K562 (cell line): ENCODE measurements around the gene SERGEF. TPM values are rescaled to one million over a fixed set of nuclear protein-coding genes. Genes with fewer than 3 reads are reported as not detected.

Experiments used
- ATAC-seq: fragments of 200-7000 bp; cut with Tn5 transposase; 3 replicates; pipeline ENCODE4 v1.9.1; 2020; ENCODE audit warnings: moderate library complexity
- BruUV-seq: library from RNA; stranded (reverse); fragments of 400-500 nt; replicated peaks from 2 replicates; lab custom pipeline; 2021; lab: Mats Ljungman, UMichigan
- CTCF ChIA-PET: fragments of 300-600 bp; formaldehyde crosslinking; extraction: SDS; loops from one replicate; lab custom pipeline; 2021; ENCODE audit warnings: low intra/inter-chr PET ratio; lab: Yijun Ruan, JAX
- POLR2A ChIA-PET: fragments of 300-600, 350-650 bp; sonication (Branson Sonifier 250); formaldehyde crosslinking; extraction: SDS; loops from one replicate; lab custom pipeline; 2021; ENCODE audit warnings: antibody characterized with exemption, inconsistent platforms; lab: Yijun Ruan, JAX
- DNase-seq, 4 experiments: peaks; one replicate each; pipeline versions ENCODE4 v3.0.0 to v3.0.0-alpha.2; 2011 to 2018; ENCODE audit warnings: low spot score in 3 of 4, mixed read lengths in 3 of 4; ENCODE audit errors: extremely low read depth in 1 of 4
- FAIRE-seq: peaks from 2 replicates; lab custom pipeline; 2011; peaks lifted over from hg19 to GRCh38; lab: Jason Lieb, UNC
- H2AFZ ChIP-seq: 2 replicates; pipeline ENCODE4 v1.6.0; 2011; ENCODE audit warnings: low read depth, low read length, control low read depth, inconsistent platforms
- H3K27ac ChIP-seq: fragments of 200-600 bp; 3 replicates; pipeline ENCODE4 v1.8.0; 2011; ENCODE audit warnings: low read depth, mild to moderate bottlenecking, control low read depth, inconsistent platforms, low read length, moderate library complexity, mixed read lengths; ENCODE audit errors: extremely low read depth
- H3K27me3 ChIP-seq, 2 experiments: fragments of 300-600 bp in 1 of 2; 2 replicates in 1 of 2; 3 replicates in 1 of 2; pipeline versions ENCODE4 v1.6.0 to v1.8.0; 2011; ENCODE audit warnings: inconsistent platforms in 2 of 2, low read length in 2 of 2, mild to moderate bottlenecking in 1 of 2, mixed read lengths in 1 of 2, moderate library complexity in 1 of 2; ENCODE audit not compliant: control insufficient read depth in 2 of 2, insufficient read depth in 2 of 2
- H3K36me3 ChIP-seq: fragments of 300-600 bp; 3 replicates; pipeline ENCODE4 v1.8.0; 2011; ENCODE audit warnings: mild to moderate bottlenecking, low read length, inconsistent platforms; ENCODE audit not compliant: control insufficient read depth, insufficient read depth
- H3K4me1 ChIP-seq, 2 experiments: fragments of 200-600 bp in 1 of 2; replicated peaks in 1 of 2; 2 replicates in 1 of 2; 3 replicates in 1 of 2; pipeline versions ENCODE4 v1.5.1 to v1.8.0; 2011; ENCODE audit warnings: inconsistent platforms in 2 of 2, low read length in 2 of 2, mild to moderate bottlenecking in 1 of 2, mixed read lengths in 1 of 2, moderate library complexity in 1 of 2; ENCODE audit not compliant: control insufficient read depth in 2 of 2, insufficient read depth in 2 of 2
- H3K4me2 ChIP-seq: 2 replicates; pipeline ENCODE4 v1.6.1; 2011; ENCODE audit warnings: low read length, control low read depth, inconsistent platforms, mixed read lengths; ENCODE audit not compliant: insufficient read depth
- H3K4me3 ChIP-seq: fragments of 200-600 bp; sonication (generic), shearing (Covaris generic); 2 replicates; pipeline ENCODE4 v1.5.1; 2016; ENCODE audit warnings: control low read depth, inconsistent platforms
- H3K79me2 ChIP-seq: fragments of 200-600 bp; 3 replicates; pipeline ENCODE4 v1.8.0; 2011; ENCODE audit warnings: low read length, inconsistent platforms; ENCODE audit not compliant: control insufficient read depth, insufficient read depth
- H3K9ac ChIP-seq, 2 experiments: 2 replicates each; pipeline versions ENCODE4 v1.6.0 to v1.6.1; 2011; ENCODE audit warnings: low read depth in 2 of 2, low read length in 2 of 2, control low read depth in 1 of 2, inconsistent platforms in 1 of 2, mild to moderate bottlenecking in 1 of 2, mixed read lengths in 1 of 2; ENCODE audit not compliant: insufficient read depth in 1 of 2
- H3K9me1 ChIP-seq: one replicate; pipeline ENCODE4 v1.6.0; 2011; ENCODE audit warnings: inconsistent platforms, mild to moderate bottlenecking, low read length, moderate library complexity; ENCODE audit not compliant: control insufficient read depth, insufficient read depth
- H3K9me3 ChIP-seq: replicated peaks from 2 replicates; pipeline ENCODE4 v1.5.1; 2011; ENCODE audit warnings: low read depth, low read length, inconsistent platforms; ENCODE audit not compliant: control insufficient read depth, insufficient read depth
- H4K20me1 ChIP-seq: replicated peaks from 2 replicates; pipeline ENCODE4 v1.6.1; 2011; ENCODE audit warnings: low read length, inconsistent platforms, mixed read lengths; ENCODE audit not compliant: control insufficient read depth, insufficient read depth
- CREM ChIP-seq: IDR thresholded peaks from 2 replicates; pipeline ENCODE4 v1.6.1; 2014; ENCODE audit warnings: antibody characterized with exemption, low read depth
- HMGN3 ChIP-seq: IDR thresholded peaks from 2 replicates; pipeline ENCODE4 v1.6.1; 2011; ENCODE audit warnings: borderline replicate concordance, low read depth, mild to moderate bottlenecking, mixed read lengths, low read length; ENCODE audit not compliant: insufficient read length; ENCODE audit errors: extremely low read depth
- IFI16 ChIP-seq: fragments of 250-450 bp; sonication (Bioruptor Pico); IDR thresholded peaks from 2 replicates; pipeline ENCODE4 v2.1.2; 2022; ENCODE audit warnings: mild to moderate bottlenecking, inconsistent platforms
- SMARCE1 ChIP-seq: fragments of 450-650 bp; IDR thresholded peaks from 2 replicates; pipeline ENCODE4 v1.7.1; 2016; ENCODE audit warnings: mild to moderate bottlenecking
- TRIM28 ChIP-seq: fragments of 450-650 bp; IDR thresholded peaks from 2 replicates; pipeline ENCODE4 v1.6.1; 2017
- ZNF253 ChIP-seq: fragments of 250-450 bp; sonication (Bioruptor Pico); conservative IDR thresholded peaks from 2 replicates; pipeline ENCODE4 v1.6.1; 2021; ENCODE audit warnings: mild to moderate bottlenecking
- WGBS: fragments of 100-300 bp; shearing (Covaris generic); methylation state at CpG from one replicate; pipeline ENCODE4 v1.1.6; 2016; ENCODE audit warnings: low coverage, mixed read lengths; ENCODE audit not compliant: insufficient coverage; ENCODE audit errors: missing lambda C conversion rate; 5-methylcytosine and 5-hydroxymethylcytosine counted together
- in situ Hi-C: fragments of 300-500 bp; cut with MboI; formaldehyde crosslinking; loops from 4 replicates; pipeline ENCODE4 v1.15.0; 2018; ENCODE audit warnings: inconsistent platforms, mixed read lengths
- intact Hi-C: fragments of 100-400 bp; cut with micrococcal nuclease; formaldehyde crosslinking; loops from 2 replicates; pipeline ENCODE4 v1.14.2; 2022
- polyA plus RNA-seq, 8 experiments: library from polyadenylated mRNA; depleted of rRNA in 4 of 8; stranded (reverse) in 5 of 8; unstranded in 3 of 8; fragments of >200 nt; fragmentation: Nextera tagmentation in 2 of 8; fragmentation: Illumina TruSeq in 1 of 8; extraction: Ambion mirVana in 2 of 8; extraction: Trizol in 1 of 8; gene quantifications; 2 replicates each; pipeline versions ENCODE4 v1.2.1 to v1.2.3, GENCODE V29; 2011 to 2014; ENCODE audit warnings: inconsistent platforms in 1 of 8, missing spikeins in 1 of 8
- total RNA-seq, 7 experiments: library from RNA; depleted of rRNA in 6 of 7; stranded (reverse); fragments of >200 nt in 6 of 7; fragmentation: Illumina TruSeq in 2 of 7; extraction: Trizol in 2 of 7; gene quantifications; 2 replicates each; pipeline versions ENCODE4 v1.2.1 to v1.2.3, GENCODE V29; 2011 to 2021; ENCODE audit warnings: low replicate concordance in 1 of 7
- TF ChIP-seq, protein P1 (sequence below): fragments of 250-450 bp; sonication (Bioruptor Pico); IDR thresholded peaks from 2 replicates; pipeline ENCODE4 v1.8.0; 2022; ENCODE audit warnings: inconsistent platforms, mild to moderate bottlenecking, moderate library complexity, borderline replicate concordance
- TF ChIP-seq, protein P2 (sequence below): IDR thresholded peaks from 2 replicates; pipeline ENCODE4 v1.6.1; 2011; ENCODE audit not compliant: insufficient read length; ENCODE audit errors: extremely low read depth
- TF ChIP-seq, protein P3 (sequence below): sonication (generic); formaldehyde crosslinking; IDR thresholded peaks from 2 replicates; pipeline ENCODE4 v1.8.0; 2022; ENCODE audit warnings: mild to moderate bottlenecking, low read depth, missing genetic modification reagents

SERGEF gene
- total and polyA plus RNA-seq, 9 of the 15 experiments (the other 6 are each of a cell fraction or from before 2014, with no cell fraction given) = 10.2 to 28.0 (median 19.9) TPM

DNA sequence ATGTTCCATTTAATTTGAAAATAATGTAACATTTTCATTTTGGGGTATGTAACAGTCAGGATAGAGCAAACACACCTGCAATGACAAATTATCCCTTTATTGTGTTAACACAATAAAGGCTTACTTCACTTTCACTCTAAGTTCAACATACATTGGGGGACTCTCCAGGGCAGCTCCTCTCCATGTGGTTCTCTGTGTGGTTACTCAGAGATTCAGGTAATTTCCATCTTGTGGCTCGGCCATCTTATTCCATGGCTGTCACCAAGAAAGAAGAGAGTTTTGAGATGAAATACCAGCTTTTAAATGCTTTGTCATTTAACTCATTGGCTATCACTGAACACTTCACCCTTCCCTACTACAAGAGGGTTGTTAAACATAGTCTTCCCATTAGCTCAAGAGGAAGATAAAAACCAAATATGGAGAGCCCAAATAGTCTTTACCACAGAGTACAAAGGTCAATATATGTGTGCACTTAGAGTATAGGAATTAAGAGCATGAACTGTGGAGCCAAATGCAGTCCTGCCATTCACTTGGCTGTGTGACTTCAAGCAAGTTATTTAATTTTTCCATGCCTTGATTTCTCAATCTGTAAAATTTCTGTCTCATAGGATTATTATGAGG lies 43.8 kb upstream of the SERGEF start:
- H3K9me1 ChIP-seq = no peaks in the 10 kb centered on the region
- ChIA-PET POLR2A (interaction anchor here (0.6 kb wide), 1 partner anchor 76 kb away, joined by 3 read pairs; no protein-coding TSS in a partner anchor), CTCF (no interaction called here)
- H3K4me3 ChIP-seq = no peak overlapping the region
- H3K36me3 ChIP-seq = no peaks in the 10 kb centered on the region
- WGBS = 6% methylated on average over 1 of the region's 1 CpG
- H3K9ac ChIP-seq = no peak overlapping the region
- no peaks in the 10 kb centered on the region; a peak in 1 of 5 replicates for H3K27me3 ChIP-seq
- DNase-seq = no peak
- no peak overlapping the region for H3K27ac ChIP-seq
- no peaks in the 10 kb centered on the region for H3K79me2 ChIP-seq
- no peaks in the 10 kb centered on the region for H3K9me3 ChIP-seq
- ATAC-seq = no peak
- no peak overlapping the region for H3K4me2 ChIP-seq
- intact Hi-C loops = no loop called here
- in situ Hi-C loops = no loop called here
- TF ChIP-seq TRIM28 (no peak), HMGN3 (no peak), IFI16 (CRISPR knock-in tag) (no peak), CREM (no peak), SMARCE1 (no peak), ZNF253 (no peak)
- TF ChIP-seq, protein P1, sequence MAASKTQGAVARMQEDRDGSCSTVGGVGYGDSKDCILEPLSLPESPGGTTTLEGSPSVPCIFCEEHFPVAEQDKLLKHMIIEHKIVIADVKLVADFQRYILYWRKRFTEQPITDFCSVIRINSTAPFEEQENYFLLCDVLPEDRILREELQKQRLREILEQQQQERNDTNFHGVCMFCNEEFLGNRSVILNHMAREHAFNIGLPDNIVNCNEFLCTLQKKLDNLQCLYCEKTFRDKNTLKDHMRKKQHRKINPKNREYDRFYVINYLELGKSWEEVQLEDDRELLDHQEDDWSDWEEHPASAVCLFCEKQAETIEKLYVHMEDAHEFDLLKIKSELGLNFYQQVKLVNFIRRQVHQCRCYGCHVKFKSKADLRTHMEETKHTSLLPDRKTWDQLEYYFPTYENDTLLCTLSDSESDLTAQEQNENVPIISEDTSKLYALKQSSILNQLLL (CRISPR knock-in tag) = no peak
- TF ChIP-seq, protein P2, sequence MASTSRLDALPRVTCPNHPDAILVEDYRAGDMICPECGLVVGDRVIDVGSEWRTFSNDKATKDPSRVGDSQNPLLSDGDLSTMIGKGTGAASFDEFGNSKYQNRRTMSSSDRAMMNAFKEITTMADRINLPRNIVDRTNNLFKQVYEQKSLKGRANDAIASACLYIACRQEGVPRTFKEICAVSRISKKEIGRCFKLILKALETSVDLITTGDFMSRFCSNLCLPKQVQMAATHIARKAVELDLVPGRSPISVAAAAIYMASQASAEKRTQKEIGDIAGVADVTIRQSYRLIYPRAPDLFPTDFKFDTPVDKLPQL = no peak
- TF ChIP-seq, protein P3, sequence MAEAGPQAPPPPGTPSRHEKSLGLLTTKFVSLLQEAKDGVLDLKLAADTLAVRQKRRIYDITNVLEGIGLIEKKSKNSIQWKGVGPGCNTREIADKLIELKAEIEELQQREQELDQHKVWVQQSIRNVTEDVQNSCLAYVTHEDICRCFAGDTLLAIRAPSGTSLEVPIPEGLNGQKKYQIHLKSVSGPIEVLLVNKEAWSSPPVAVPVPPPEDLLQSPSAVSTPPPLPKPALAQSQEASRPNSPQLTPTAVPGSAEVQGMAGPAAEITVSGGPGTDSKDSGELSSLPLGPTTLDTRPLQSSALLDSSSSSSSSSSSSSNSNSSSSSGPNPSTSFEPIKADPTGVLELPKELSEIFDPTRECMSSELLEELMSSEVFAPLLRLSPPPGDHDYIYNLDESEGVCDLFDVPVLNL (CRISPR knock-in tag) = no peak
- FAIRE-seq = no peak
- no peaks in the 10 kb centered on the region for H3K4me1 ChIP-seq
- no TSS peak for BruUV-seq
- no peak overlapping the region for H2AFZ ChIP-seq
- H4K20me1 ChIP-seq = no peaks in the 10 kb centered on the region
